ENCODE measurements around the gene SPEN. TPM values are rescaled to one million over a fixed set of nuclear protein-coding genes. Genes with fewer than 3 reads are reported as not detected.

Gene SPEN
- total RNA-seq, 3 donors from 2014 or later: 48.7 to 60.3 (median 50.6) TPM

GRCh38 chr1:15960808-15961207 is 113.3 kb downstream of the SPEN start:
- H3K9me3 ChIP-seq: no peaks in the 10 kb centered on the region
- H3K4me3 ChIP-seq: no peak overlapping the region
- ATAC-seq (no peak), DNase-seq (no peak)
- H3K36me3 ChIP-seq (ENCODE audit: low read depth): no peaks in the 10 kb centered on the region
- TF ChIP-seq, protein P1, sequence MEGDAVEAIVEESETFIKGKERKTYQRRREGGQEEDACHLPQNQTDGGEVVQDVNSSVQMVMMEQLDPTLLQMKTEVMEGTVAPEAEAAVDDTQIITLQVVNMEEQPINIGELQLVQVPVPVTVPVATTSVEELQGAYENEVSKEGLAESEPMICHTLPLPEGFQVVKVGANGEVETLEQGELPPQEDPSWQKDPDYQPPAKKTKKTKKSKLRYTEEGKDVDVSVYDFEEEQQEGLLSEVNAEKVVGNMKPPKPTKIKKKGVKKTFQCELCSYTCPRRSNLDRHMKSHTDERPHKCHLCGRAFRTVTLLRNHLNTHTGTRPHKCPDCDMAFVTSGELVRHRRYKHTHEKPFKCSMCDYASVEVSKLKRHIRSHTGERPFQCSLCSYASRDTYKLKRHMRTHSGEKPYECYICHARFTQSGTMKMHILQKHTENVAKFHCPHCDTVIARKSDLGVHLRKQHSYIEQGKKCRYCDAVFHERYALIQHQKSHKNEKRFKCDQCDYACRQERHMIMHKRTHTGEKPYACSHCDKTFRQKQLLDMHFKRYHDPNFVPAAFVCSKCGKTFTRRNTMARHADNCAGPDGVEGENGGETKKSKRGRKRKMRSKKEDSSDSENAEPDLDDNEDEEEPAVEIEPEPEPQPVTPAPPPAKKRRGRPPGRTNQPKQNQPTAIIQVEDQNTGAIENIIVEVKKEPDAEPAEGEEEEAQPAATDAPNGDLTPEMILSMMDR (IDR thresholded peaks at IDR 0.05): no peak
- intact Hi-C loops (cut with DNase I, micrococcal nuclease): no loop called here
- H3K4me1 ChIP-seq (ENCODE audit: low read depth): peaks cover 17% of the 10 kb centered on the region

DNA sequence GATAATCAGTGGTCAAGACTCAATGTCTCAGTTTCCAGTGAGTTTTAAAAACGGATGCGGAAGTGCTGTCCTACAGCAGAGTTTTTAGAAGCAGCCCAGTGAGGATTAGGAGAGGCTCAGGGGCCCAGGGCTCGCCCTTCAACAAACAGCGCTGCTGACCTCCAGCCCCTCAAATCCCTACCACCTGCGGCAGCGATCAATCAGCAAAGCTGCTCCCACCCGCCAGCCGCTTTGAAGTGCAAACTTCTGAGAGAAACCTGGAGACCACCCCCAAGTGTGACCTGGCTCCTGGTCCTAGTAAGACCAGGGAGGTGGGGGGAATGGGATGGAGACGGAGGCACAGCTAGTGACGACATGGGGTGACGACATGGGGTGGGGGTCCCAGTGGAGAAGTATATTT is 114.0 kb downstream of the SPEN start:
- no peak overlapping the region for H3K4me3 ChIP-seq
- TF ChIP-seq, protein P1 (IDR thresholded peaks at IDR 0.05): no peak
- H3K4me1 ChIP-seq (ENCODE audit: low read depth): peaks cover 17% of the 10 kb centered on the region
- H3K36me3 ChIP-seq (ENCODE audit: low read depth): no peaks in the 10 kb centered on the region
- DNase-seq (no peak), ATAC-seq (no peak)
- H3K9me3 ChIP-seq: no peaks in the 10 kb centered on the region
- intact Hi-C loops (cut with DNase I, micrococcal nuclease): no loop called here

DNA sequence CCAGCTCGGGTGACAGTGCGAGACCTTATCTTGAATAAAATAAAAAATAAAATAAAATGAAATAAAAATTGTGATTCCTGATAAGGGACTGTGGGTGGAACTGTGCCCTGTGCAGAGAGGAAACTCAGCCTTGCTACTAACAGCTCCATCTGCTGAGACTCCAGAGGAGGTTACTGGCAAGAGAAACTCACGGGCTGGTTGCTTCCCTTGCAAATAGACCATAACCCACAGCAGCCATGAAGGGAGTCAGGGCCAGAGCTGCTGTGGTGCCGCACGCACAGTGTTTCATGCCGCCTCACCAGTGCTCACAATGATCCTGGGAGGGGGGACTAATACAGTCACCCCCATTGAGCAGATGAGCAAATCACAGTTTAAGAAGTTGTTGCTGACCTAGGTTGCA is 114.7 kb downstream of the SPEN start:
- TF ChIP-seq, protein P1 (IDR thresholded peaks at IDR 0.05): no peak
- no peak for ATAC-seq
- H3K36me3 ChIP-seq (ENCODE audit: low read depth): no peaks in the 10 kb centered on the region
- no peak for DNase-seq
- H3K9me3 ChIP-seq: no peaks in the 10 kb centered on the region
- intact Hi-C loops (cut with DNase I, micrococcal nuclease): no loop called here
- H3K4me3 ChIP-seq: no peak overlapping the region
- H3K4me1 ChIP-seq (ENCODE audit: low read depth): peaks cover 17% of the 10 kb centered on the region

- no peaks in the 10 kb centered on the region for H3K36me3 ChIP-seq (ENCODE audit: low read depth)
- intact Hi-C loops (cut with DNase I, micrococcal nuclease): no loop called here
- H3K9me3 ChIP-seq: no peaks in the 10 kb centered on the region
- ATAC-seq: no peak
- H3K4me3 ChIP-seq: no peak overlapping the region
- TF ChIP-seq, protein P1 (IDR thresholded peaks at IDR 0.05): no peak
- DNase-seq: no peak
- peaks cover 15% of the 10 kb centered on the region for H3K4me1 ChIP-seq (ENCODE audit: low read depth)
These were observed 115.3 kb downstream of the SPEN start for GRCh38 chr1:15962671-15963362.

- peak; percentile 35 for ATAC-seq
- H3K4me1 ChIP-seq (ENCODE audit: low read depth): peaks cover 15% of the 10 kb centered on the region
- intact Hi-C loops (cut with DNase I, micrococcal nuclease): no loop called here
These were observed 116.0 kb downstream of the SPEN start for GRCh38 chr1:15963363-15963967.

More at GRCh38 chr1:15963363-15963967, 116.0 kb downstream of the SPEN start:
- Histone ChIP-seq H3K4me3 (no peak overlapping the region), H3K36me3 (ENCODE audit: low read depth) (no peaks in the 10 kb centered on the region), H3K9me3 (no peaks in the 10 kb centered on the region)
- DNase-seq: no peak
- TF ChIP-seq, protein P1 (IDR thresholded peaks at IDR 0.05): no peak
